HG02943 (cell line): ENCODE results near the gene DCST2.

Experiments used
- ATAC-seq: cut with Tn5 transposase; IDR thresholded peaks from one replicate; pipeline ENCODE4 v1.9.1; 2021; ENCODE audit warnings: mild to moderate bottlenecking, low read depth, moderate library complexity; ENCODE audit not compliant: unreplicated experiment

The DCST2 gene

DNA sequence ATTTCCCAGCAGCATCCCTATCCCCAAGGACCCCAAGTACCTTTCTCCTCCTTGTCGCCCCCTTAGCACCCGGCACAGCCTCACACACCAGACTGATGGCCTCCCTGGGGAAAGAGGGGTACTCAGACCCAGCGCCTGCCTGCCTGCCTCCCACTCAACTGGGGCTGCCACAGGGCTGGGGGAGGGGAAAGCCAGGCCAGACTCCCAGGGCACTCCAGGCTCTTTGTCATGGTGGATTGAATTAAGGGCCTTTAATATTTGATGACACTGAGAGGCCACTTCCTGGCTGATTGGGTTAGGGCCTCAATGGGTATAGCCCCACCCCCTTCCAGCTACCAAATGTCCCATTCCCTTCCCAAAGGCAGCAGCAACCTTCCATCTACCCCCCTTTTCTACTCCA, 64.8 kb downstream of the DCST2 start:
- ATAC-seq, result no peak
